IMR-90 (cell line): Measurements from ENCODE around the gene SCN8A. TPM values are rescaled to one million over a fixed set of nuclear protein-coding genes. Genes with fewer than 3 reads are reported as not detected.

ENCODE experiments used
- ATAC-seq: fragments of 200-7000 bp; cut with Tn5 transposase; 2 replicates; pipeline ENCODE4 v1.9.1; 2020; ENCODE audit warnings: low read depth, mild to moderate bottlenecking, moderate library complexity
- BruUV-seq: library from RNA; stranded (reverse); fragments of 400-500 nt; replicated peaks from 2 replicates; lab custom pipeline; 2021; lab: Mats Ljungman, UMichigan
- CTCF ChIA-PET: fragments of 300-600 bp; formaldehyde crosslinking; extraction: SDS; loops from one replicate; lab custom pipeline; 2021; ENCODE audit warnings: antibody characterized with exemption; lab: Yijun Ruan, JAX
- POLR2A ChIA-PET: fragments of 300-600 bp; sonication (Branson Sonifier 250); formaldehyde crosslinking; loops from one replicate; lab custom pipeline; 2022; ENCODE audit warnings: antibody characterized with exemption; ENCODE audit not compliant: unreplicated experiment; lab: Charles Lee
- DNase-seq: peaks from one replicate; pipeline ENCODE4 v3.0.0; 2013
- H2AFZ ChIP-seq: replicated peaks from 2 replicates; pipeline ENCODE3; 2013; ENCODE audit warnings: low read length, mild to moderate bottlenecking; ENCODE audit not compliant: poor library complexity
- H2AK5ac ChIP-seq: 2 replicates; pipeline ENCODE4 v1.6.1; 2013; ENCODE audit warnings: low read depth, low read length, inconsistent platforms
- H2AK9ac ChIP-seq: replicated peaks from 2 replicates; pipeline ENCODE3; 2013; ENCODE audit warnings: mild to moderate bottlenecking, low read depth, low read length, moderate library complexity; ENCODE audit not compliant: poor library complexity
- H2BK120ac ChIP-seq: 2 replicates; pipeline ENCODE4 v1.6.1; 2013; ENCODE audit warnings: low read depth, low read length, inconsistent platforms
- H2BK15ac ChIP-seq: 3 replicates; pipeline ENCODE4 v1.6.1; 2013; ENCODE audit warnings: low read depth, low read length, inconsistent platforms
- H2BK20ac ChIP-seq: 2 replicates; pipeline ENCODE4 v1.6.1; 2013; ENCODE audit warnings: low read depth, mild to moderate bottlenecking, inconsistent platforms, low read length, moderate library complexity
- H2BK5ac ChIP-seq: 2 replicates; pipeline ENCODE4 v1.6.1; 2013; ENCODE audit warnings: mild to moderate bottlenecking, low read depth, low read length, inconsistent platforms; ENCODE audit not compliant: poor library complexity, severe bottlenecking
- H3K14ac ChIP-seq: replicated peaks from 2 replicates; pipeline ENCODE4 v1.6.1; 2013; ENCODE audit warnings: low read depth, low read length, inconsistent platforms
- H3K18ac ChIP-seq: 2 replicates; pipeline ENCODE4 v1.6.1; 2013; ENCODE audit warnings: low read depth, low read length, control low read depth
- H3K23ac ChIP-seq: 2 replicates; pipeline ENCODE4 v1.6.1; 2013; ENCODE audit warnings: low read depth, low read length, inconsistent platforms
- H3K27ac ChIP-seq: 2 replicates; pipeline ENCODE4 v1.5.1; 2013; ENCODE audit warnings: mild to moderate bottlenecking, control low read depth, low read length; ENCODE audit not compliant: insufficient read depth
- H3K27me3 ChIP-seq: 2 replicates; pipeline ENCODE4 v1.6.1; 2013; ENCODE audit warnings: low read length; ENCODE audit not compliant: control insufficient read depth, insufficient read depth
- H3K36me3 ChIP-seq: 2 replicates; pipeline ENCODE4 v1.6.1; 2013; ENCODE audit warnings: low read length, mixed read lengths; ENCODE audit not compliant: control insufficient read depth, insufficient read depth
- H3K4ac ChIP-seq: 2 replicates; pipeline ENCODE4 v1.6.1; 2013; ENCODE audit warnings: low read depth, low read length, inconsistent platforms
- H3K4me1 ChIP-seq: 2 replicates; pipeline ENCODE4 v1.6.1; 2013; ENCODE audit warnings: low read length, mixed read lengths; ENCODE audit not compliant: control insufficient read depth, insufficient read depth
- H3K4me2 ChIP-seq: 2 replicates; pipeline ENCODE4 v1.6.1; 2013; ENCODE audit warnings: low read depth, mild to moderate bottlenecking, control low read depth, low read length, moderate library complexity
- H3K4me3 ChIP-seq: 2 replicates; pipeline ENCODE4 v1.5.1; 2013; ENCODE audit warnings: low read depth, mild to moderate bottlenecking, control low read depth, low read length, moderate library complexity; ENCODE audit not compliant: insufficient read depth
- H3K56ac ChIP-seq: 2 replicates; pipeline ENCODE4 v1.6.1; 2013; ENCODE audit warnings: low read length, inconsistent platforms; ENCODE audit not compliant: insufficient read depth; ENCODE audit errors: extremely low read depth
- H3K79me1 ChIP-seq, 2 experiments: 2 replicates each; pipeline ENCODE4 v1.6.1; 2013; ENCODE audit warnings: low read length in 2 of 2, inconsistent platforms in 1 of 2, low read depth in 1 of 2
- H3K9ac ChIP-seq: 2 replicates; pipeline ENCODE4 v1.6.1; 2013; ENCODE audit warnings: low read depth, low read length, control low read depth
- H3K9me1 ChIP-seq: 2 replicates; pipeline ENCODE4 v1.6.1; 2013; ENCODE audit warnings: low read length, inconsistent platforms; ENCODE audit not compliant: insufficient read depth
- H3K9me3 ChIP-seq: 2 replicates; pipeline ENCODE4 v1.6.1; 2013; ENCODE audit warnings: low read length; ENCODE audit not compliant: control insufficient read depth, insufficient read depth
- H4K20me1 ChIP-seq: 2 replicates; pipeline ENCODE4 v1.6.1; 2013; ENCODE audit warnings: low read length, inconsistent platforms; ENCODE audit not compliant: insufficient read depth
- H4K5ac ChIP-seq: 2 replicates; pipeline ENCODE4 v1.6.1; 2013; ENCODE audit warnings: mild to moderate bottlenecking, low read depth, low read length, control low read depth
- H4K8ac ChIP-seq, 2 experiments: 2 replicates each; pipeline ENCODE4 v1.6.1; 2013; ENCODE audit warnings: low read depth in 2 of 2, low read length in 2 of 2, control low read depth in 1 of 2, inconsistent platforms in 1 of 2
- H4K91ac ChIP-seq: 2 replicates; pipeline ENCODE4 v1.6.1; 2013; ENCODE audit warnings: low read depth, low read length, inconsistent platforms; ENCODE audit not compliant: insufficient read depth
- FOS ChIP-seq: fragments of 150-350 bp; IDR thresholded peaks from 2 replicates; pipeline ENCODE4 v1.6.1; 2016; ENCODE audit warnings: low read depth, low read length
- MAZ ChIP-seq: IDR thresholded peaks from 2 replicates; pipeline ENCODE4 v1.6.1; 2012; ENCODE audit warnings: low read depth, mild to moderate bottlenecking, low read length, improper control_type of control experiment, moderate library complexity, borderline replicate concordance
- NFE2L2 ChIP-seq: fragments of 150-350 bp; IDR thresholded peaks from 2 replicates; pipeline ENCODE4 v1.6.1; 2016; ENCODE audit warnings: low read depth, mild to moderate bottlenecking, low read length
- POLR2A ChIP-seq: IDR thresholded peaks from 2 replicates; pipeline ENCODE4 v1.6.1; 2012; ENCODE audit warnings: mild to moderate bottlenecking, low read depth, low read length
- USF2 ChIP-seq: fragments of 150-350 bp; IDR thresholded peaks from 2 replicates; pipeline ENCODE4 v1.6.1; 2017; ENCODE audit warnings: mild to moderate bottlenecking, antibody characterized with exemption, low read length, low read depth
- WGBS, 2 experiments: methylation state at CpG; one replicate each; pipeline versions ENCODE4 v1.1.5 to v1.1.7; 2013; ENCODE audit warnings: missing lambda C conversion rate in 2 of 2; ENCODE audit not compliant: insufficient read length in 1 of 2; ENCODE audit errors: extremely low coverage in 2 of 2; 5-methylcytosine and 5-hydroxymethylcytosine counted together
- dilution Hi-C: fragments of 300-500 bp; cut with HindIII; formaldehyde crosslinking; loops from one replicate; pipeline ENCODE4 v1.14.3; 2018; ENCODE audit warnings: low sequenced_read_pairs; ENCODE audit not compliant: unreplicated experiment
- in situ Hi-C: fragments of 300-500 bp; cut with MboI; formaldehyde crosslinking; loops from 3 replicates; pipeline ENCODE4 v1.14.3; 2019; ENCODE audit warnings: low sequenced_read_pairs, inconsistent platforms, mixed read lengths
- intact Hi-C: fragments of 100-400 bp; cut with micrococcal nuclease; formaldehyde crosslinking; loops from 2 replicates; pipeline ENCODE4 v1.10.0; 2022
- polyA plus RNA-seq, 3 experiments: library from polyadenylated mRNA; depleted of rRNA; stranded (reverse); fragments of >200 nt; gene quantifications; 2 replicates each; pipeline ENCODE4 v1.2.3, GENCODE V29; 2012; ENCODE audit warnings: low replicate concordance in 1 of 3
- total RNA-seq: library from RNA; depleted of rRNA; stranded (reverse); fragments of >200 nt; gene quantifications from 2 replicates; pipeline ENCODE4 v1.2.3, GENCODE V29; 2012

Gene SCN8A
- total and polyA plus RNA-seq, 2 of the 4 experiments (the other 2 are of a cell fraction), result 6.9 to 19.7 TPM

GRCh38 chr12:51631591-51631990 lies 40.6 kb downstream of the SCN8A start:
- Histone ChIP-seq H4K5ac (no peak overlapping the region), H3K9me3 (no peaks in the 10 kb centered on the region), H3K27ac (no peak overlapping the region), H3K36me3 (no peaks in the 10 kb centered on the region), H4K91ac (no peak overlapping the region), H2BK5ac (peak overlapping the region; percentile 0), H3K9ac (no peak overlapping the region), H3K79me1 (peaks cover 25 to 60% of the 10 kb centered on the region in 2 experiments; a peak in 3 of 4 replicates), H2BK15ac (no peak overlapping the region), H3K4ac (no peak overlapping the region), H3K27me3 (no peaks in the 10 kb centered on the region), H3K4me1 (peaks cover 5% of the 10 kb centered on the region; the same call in 1 of the 2 replicates), H3K18ac (no peak overlapping the region), H3K14ac (no peak overlapping the region; the same call in 1 of the 2 replicates), H4K20me1 (peaks cover 17% of the 10 kb centered on the region; the same call in 1 of the 2 replicates), H2AFZ (no peak overlapping the region), H2BK120ac (peak overlapping the region; percentile 3; the same call in 1 of the 2 replicates), H3K4me2 (no peak overlapping the region; the same call in 1 of the 2 replicates), H3K9me1 (peaks cover 12% of the 10 kb centered on the region), H2BK20ac (no peak overlapping the region), H3K23ac (no peak overlapping the region), H3K4me3 (no peak overlapping the region), H4K8ac (no peak overlapping the region), H2AK5ac (no peak overlapping the region), H2AK9ac (no peak overlapping the region), H3K56ac (no peak overlapping the region)
- peak; percentile 93 for ATAC-seq
- no CpG with 5 or more reads among the region's 1 CpG for WGBS, 2 experiments
- no TSS peak for BruUV-seq
- TF ChIP-seq USF2 (peak; percentile 40; the same call in 1 of the 2 replicates), POLR2A (no peak), NFE2L2 (peak; percentile 68), FOS (peak; percentile 47; the same call in 1 of the 2 replicates), MAZ (no peak)
- ChIA-PET CTCF (no interaction called here), POLR2A (no interaction called here)
- DNase-seq, result peak; percentile 82
- in situ Hi-C loops (no loop called here), dilution Hi-C loops (no loop called here), intact Hi-C loops (loop anchor here (5.0 kb wide), 1 partner anchor 36 kb away; no protein-coding TSS in a partner anchor)
